HEK293 (cell line): ENCODE measurements around the gene INTS1.

Experiments used
- CTCF ChIA-PET: fragments of 350-600 bp; formaldehyde crosslinking; extraction: SDS; loops from one replicate; lab custom pipeline; 2021; ENCODE audit warnings: antibody characterized with exemption; lab: Yijun Ruan, JAX
- POLR2A ChIA-PET: fragments of 300-600 bp; formaldehyde crosslinking; extraction: SDS; loops from one replicate; lab custom pipeline; 2020; ENCODE audit warnings: antibody characterized with exemption, inconsistent platforms; lab: Yijun Ruan, JAX
- H3K27ac ChIP-seq: fragments of 200-500 bp; sonication (Bioruptor generic); 2 replicates; pipeline ENCODE4 v1.5.1; 2014; ENCODE audit warnings: low read depth, low read length, control low read depth, inconsistent platforms; ENCODE audit errors: extremely low read depth
- H3K36me3 ChIP-seq, 2 experiments: fragments of 200-500 bp in 1 of 2; sonication (Bioruptor generic) in 1 of 2; 1 replicate in 1 of 2; 2 replicates in 1 of 2; pipeline ENCODE4 v1.5.1; 2014 to 2017; ENCODE audit warnings: inconsistent platforms in 2 of 2, low read length in 2 of 2; ENCODE audit not compliant: control insufficient read depth in 2 of 2, insufficient read depth in 1 of 2
- H3K4me1 ChIP-seq: fragments of 200-500 bp; sonication (Bioruptor generic); 2 replicates; pipeline ENCODE4 v1.5.1; 2014; ENCODE audit warnings: mild to moderate bottlenecking, low read length, inconsistent platforms; ENCODE audit not compliant: control insufficient read depth, insufficient read depth
- H3K4me3 ChIP-seq: 2 replicates; pipeline ENCODE4 v1.5.1; 2011; ENCODE audit warnings: low read depth, mild to moderate bottlenecking, control low read depth, low read length, moderate library complexity
- H3K9me3 ChIP-seq: fragments of 200-500 bp; sonication (Bioruptor generic); 2 replicates; pipeline ENCODE4 v1.5.1; 2014; ENCODE audit warnings: low read depth, low read length, inconsistent platforms; ENCODE audit not compliant: control insufficient read depth, insufficient read depth
- GLIS2 ChIP-seq: fragments of 450-650 bp; formaldehyde crosslinking; IDR thresholded peaks from 2 replicates; pipeline ENCODE4 v1.5.1; 2016; ENCODE audit warnings: missing biosample characterization, missing genetic modification characterization
- KLF1 ChIP-seq: fragments of 450-650 bp; formaldehyde crosslinking; IDR thresholded peaks from 2 replicates; pipeline ENCODE4 v1.5.1; 2016; ENCODE audit warnings: missing biosample characterization, missing genetic modification characterization
- REPIN1 ChIP-seq: fragments of 450-650 bp; formaldehyde crosslinking; IDR thresholded peaks from 2 replicates; pipeline ENCODE4 v1.5.1; 2017; ENCODE audit warnings: missing biosample characterization, missing genetic modification characterization, low read depth
- SCRT1 ChIP-seq: fragments of 450-650 bp; formaldehyde crosslinking; IDR thresholded peaks from 2 replicates; pipeline ENCODE4 v1.5.1; 2016; ENCODE audit warnings: missing biosample characterization, missing genetic modification characterization, borderline replicate concordance
- ZFP37 ChIP-seq: fragments of 450-650 bp; formaldehyde crosslinking; IDR thresholded peaks from 2 replicates; pipeline ENCODE4 v1.5.1; 2016; ENCODE audit warnings: missing biosample characterization, missing genetic modification characterization
- ZIC2 ChIP-seq: fragments of 450-650 bp; formaldehyde crosslinking; IDR thresholded peaks from 2 replicates; pipeline ENCODE4 v1.5.1; 2016; ENCODE audit warnings: missing biosample characterization, missing genetic modification characterization
- ZNF175 ChIP-seq: fragments of 450-650 bp; formaldehyde crosslinking; IDR thresholded peaks from 2 replicates; pipeline ENCODE4 v1.5.1; 2016; ENCODE audit warnings: missing biosample characterization, missing genetic modification characterization
- ZNF521 ChIP-seq: fragments of 450-650 bp; formaldehyde crosslinking; IDR thresholded peaks from 2 replicates; pipeline ENCODE4 v1.5.1; 2017; ENCODE audit warnings: missing biosample characterization, mild to moderate bottlenecking, missing genetic modification characterization
- ZNF558 ChIP-seq: fragments of 450-650 bp; formaldehyde crosslinking; IDR thresholded peaks from 2 replicates; pipeline ENCODE4 v1.5.1; 2016; ENCODE audit warnings: missing biosample characterization, missing genetic modification characterization
- ZNF600 ChIP-seq: fragments of 450-650 bp; formaldehyde crosslinking; IDR thresholded peaks from 2 replicates; pipeline ENCODE4 v1.5.1; 2016; ENCODE audit warnings: missing biosample characterization, missing genetic modification characterization
- ZNF624 ChIP-seq: fragments of 450-650 bp; formaldehyde crosslinking; IDR thresholded peaks from 2 replicates; pipeline ENCODE4 v1.5.1; 2017; ENCODE audit warnings: missing biosample characterization, missing genetic modification characterization
- ZNF777 ChIP-seq: fragments of 450-650 bp; formaldehyde crosslinking; IDR thresholded peaks from 2 replicates; pipeline ENCODE4 v1.5.1; 2017; ENCODE audit warnings: missing biosample characterization, missing genetic modification characterization, borderline replicate concordance
- ZSCAN16 ChIP-seq: fragments of 450-650 bp; formaldehyde crosslinking; IDR thresholded peaks from 2 replicates; pipeline ENCODE4 v1.5.1; 2016; ENCODE audit warnings: missing biosample characterization, missing genetic modification characterization
- TF ChIP-seq, protein P1 (sequence below): fragments of 450-650 bp; formaldehyde crosslinking; IDR thresholded peaks from 2 replicates; pipeline ENCODE4 v1.5.1; 2017; ENCODE audit warnings: missing biosample characterization, missing genetic modification characterization
- TF ChIP-seq, protein P2 (sequence below): fragments of 450-650 bp; formaldehyde crosslinking; IDR thresholded peaks from 2 replicates; pipeline ENCODE4 v1.5.1; 2017; ENCODE audit warnings: missing biosample characterization, missing genetic modification characterization
- TF ChIP-seq, protein P3 (sequence below): fragments of 450-650 bp; IDR thresholded peaks from 2 replicates; pipeline ENCODE4 v1.5.1; 2018; ENCODE audit warnings: missing biosample characterization, missing genetic modification characterization
- TF ChIP-seq, protein P4 (sequence below): fragments of 450-650 bp; formaldehyde crosslinking; IDR thresholded peaks from 2 replicates; pipeline ENCODE4 v1.5.1; 2016; ENCODE audit warnings: missing biosample characterization, missing genetic modification characterization

The INTS1 gene

DNA sequence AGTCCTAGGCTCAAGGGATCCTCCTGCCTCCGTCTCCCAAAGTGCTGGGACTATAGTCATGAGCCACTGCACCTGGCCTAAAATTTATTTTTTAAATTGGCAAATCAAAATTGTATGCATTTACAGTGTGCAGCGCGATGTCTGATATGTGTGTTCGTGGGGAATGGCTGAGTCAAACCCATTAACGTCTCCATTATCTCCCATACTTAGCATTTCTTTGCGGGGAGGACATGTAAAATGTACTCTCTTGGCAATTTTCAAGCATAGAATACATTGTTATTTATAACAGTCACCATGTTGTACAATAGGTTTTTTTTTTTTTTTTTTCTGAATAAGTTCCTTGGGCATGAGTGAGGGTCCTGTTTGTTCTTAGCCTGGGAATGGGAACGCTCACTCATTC is 48.0 kb upstream of the INTS1 start:
- CTCF ChIA-PET, result interaction anchor here (0.6 kb wide), 2 partner anchors 47 to 594 kb away, joined by 3 read pairs; no protein-coding TSS in a partner anchor

DNA sequence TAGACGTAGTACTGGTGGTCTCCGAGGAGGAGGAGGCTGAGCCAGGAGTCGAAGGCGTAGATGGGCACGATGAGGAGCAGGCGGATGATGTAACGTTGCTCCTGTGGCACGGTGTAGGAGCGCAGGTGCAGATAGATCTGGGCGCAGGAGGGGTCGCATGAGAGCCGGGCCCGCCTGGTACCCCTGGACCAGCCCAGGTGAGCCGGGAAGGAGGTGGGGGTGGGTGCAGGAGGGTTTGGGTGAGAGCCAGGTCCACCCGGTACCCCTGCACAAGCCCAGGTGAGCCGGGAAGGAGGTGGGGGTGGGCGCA is 46.6 kb upstream of the INTS1 start:
- no peak overlapping the region for H3K27ac ChIP-seq
- H3K4me3 ChIP-seq, result no peak overlapping the region
- ChIA-PET CTCF (no interaction called here), POLR2A (no interaction called here)
- no peaks in the 10 kb centered on the region for H3K9me3 ChIP-seq
- no peaks in the 10 kb centered on the region for H3K36me3 ChIP-seq
- H3K4me1 ChIP-seq, result peaks cover 2% of the 10 kb centered on the region; the same call in 1 of the 2 replicates
- TF ChIP-seq, protein P1, sequence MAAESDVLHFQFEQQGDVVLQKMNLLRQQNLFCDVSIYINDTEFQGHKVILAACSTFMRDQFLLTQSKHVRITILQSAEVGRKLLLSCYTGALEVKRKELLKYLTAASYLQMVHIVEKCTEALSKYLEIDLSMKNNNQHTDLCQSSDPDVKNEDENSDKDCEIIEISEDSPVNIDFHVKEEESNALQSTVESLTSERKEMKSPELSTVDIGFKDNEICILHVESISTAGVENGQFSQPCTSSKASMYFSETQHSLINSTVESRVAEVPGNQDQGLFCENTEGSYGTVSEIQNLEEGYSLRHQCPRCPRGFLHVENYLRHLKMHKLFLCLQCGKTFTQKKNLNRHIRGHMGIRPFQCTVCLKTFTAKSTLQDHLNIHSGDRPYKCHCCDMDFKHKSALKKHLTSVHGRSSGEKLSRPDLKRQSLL (tag by site-specific recombination), result no peak
- no peak for TF ChIP-seq ZNF521 (tag by site-specific recombination)
- no peak for TF ChIP-seq REPIN1 (tag by site-specific recombination)
- TF ChIP-seq ZNF558 (tag by site-specific recombination), result no peak
- TF ChIP-seq KLF1 (tag by site-specific recombination), result no peak
- no peak for TF ChIP-seq ZNF624 (tag by site-specific recombination)
- TF ChIP-seq ZNF777, result no peak

More for the DNA sequence above, 48.0 kb upstream of the INTS1 start:
- TF ChIP-seq ZNF777 (no peak), SCRT1 (tag by site-specific recombination) (no peak), GLIS2 (tag by site-specific recombination) (no peak), ZNF600 (tag by site-specific recombination) (no peak), ZSCAN16 (tag by site-specific recombination) (no peak)
- TF ChIP-seq, protein P2, sequence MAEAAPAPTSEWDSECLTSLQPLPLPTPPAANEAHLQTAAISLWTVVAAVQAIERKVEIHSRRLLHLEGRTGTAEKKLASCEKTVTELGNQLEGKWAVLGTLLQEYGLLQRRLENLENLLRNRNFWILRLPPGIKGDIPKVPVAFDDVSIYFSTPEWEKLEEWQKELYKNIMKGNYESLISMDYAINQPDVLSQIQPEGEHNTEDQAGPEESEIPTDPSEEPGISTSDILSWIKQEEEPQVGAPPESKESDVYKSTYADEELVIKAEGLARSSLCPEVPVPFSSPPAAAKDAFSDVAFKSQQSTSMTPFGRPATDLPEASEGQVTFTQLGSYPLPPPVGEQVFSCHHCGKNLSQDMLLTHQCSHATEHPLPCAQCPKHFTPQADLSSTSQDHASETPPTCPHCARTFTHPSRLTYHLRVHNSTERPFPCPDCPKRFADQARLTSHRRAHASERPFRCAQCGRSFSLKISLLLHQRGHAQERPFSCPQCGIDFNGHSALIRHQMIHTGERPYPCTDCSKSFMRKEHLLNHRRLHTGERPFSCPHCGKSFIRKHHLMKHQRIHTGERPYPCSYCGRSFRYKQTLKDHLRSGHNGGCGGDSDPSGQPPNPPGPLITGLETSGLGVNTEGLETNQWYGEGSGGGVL, result no peak
- TF ChIP-seq, protein P3, sequence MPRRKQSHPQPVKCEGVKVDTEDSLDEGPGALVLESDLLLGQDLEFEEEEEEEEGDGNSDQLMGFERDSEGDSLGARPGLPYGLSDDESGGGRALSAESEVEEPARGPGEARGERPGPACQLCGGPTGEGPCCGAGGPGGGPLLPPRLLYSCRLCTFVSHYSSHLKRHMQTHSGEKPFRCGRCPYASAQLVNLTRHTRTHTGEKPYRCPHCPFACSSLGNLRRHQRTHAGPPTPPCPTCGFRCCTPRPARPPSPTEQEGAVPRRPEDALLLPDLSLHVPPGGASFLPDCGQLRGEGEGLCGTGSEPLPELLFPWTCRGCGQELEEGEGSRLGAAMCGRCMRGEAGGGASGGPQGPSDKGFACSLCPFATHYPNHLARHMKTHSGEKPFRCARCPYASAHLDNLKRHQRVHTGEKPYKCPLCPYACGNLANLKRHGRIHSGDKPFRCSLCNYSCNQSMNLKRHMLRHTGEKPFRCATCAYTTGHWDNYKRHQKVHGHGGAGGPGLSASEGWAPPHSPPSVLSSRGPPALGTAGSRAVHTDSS, result no peak
- TF ChIP-seq, all 188 proteins: peak for 0
- POLR2A ChIA-PET, result no interaction called here
- Histone ChIP-seq H3K4me1 (peaks cover 3% of the 10 kb centered on the region; the same call in 1 of the 2 replicates), H3K36me3 (no peaks in the 10 kb centered on the region), H3K4me3 (no peak overlapping the region), H3K27ac (no peak overlapping the region), H3K9me3 (no peaks in the 10 kb centered on the region)

DNA sequence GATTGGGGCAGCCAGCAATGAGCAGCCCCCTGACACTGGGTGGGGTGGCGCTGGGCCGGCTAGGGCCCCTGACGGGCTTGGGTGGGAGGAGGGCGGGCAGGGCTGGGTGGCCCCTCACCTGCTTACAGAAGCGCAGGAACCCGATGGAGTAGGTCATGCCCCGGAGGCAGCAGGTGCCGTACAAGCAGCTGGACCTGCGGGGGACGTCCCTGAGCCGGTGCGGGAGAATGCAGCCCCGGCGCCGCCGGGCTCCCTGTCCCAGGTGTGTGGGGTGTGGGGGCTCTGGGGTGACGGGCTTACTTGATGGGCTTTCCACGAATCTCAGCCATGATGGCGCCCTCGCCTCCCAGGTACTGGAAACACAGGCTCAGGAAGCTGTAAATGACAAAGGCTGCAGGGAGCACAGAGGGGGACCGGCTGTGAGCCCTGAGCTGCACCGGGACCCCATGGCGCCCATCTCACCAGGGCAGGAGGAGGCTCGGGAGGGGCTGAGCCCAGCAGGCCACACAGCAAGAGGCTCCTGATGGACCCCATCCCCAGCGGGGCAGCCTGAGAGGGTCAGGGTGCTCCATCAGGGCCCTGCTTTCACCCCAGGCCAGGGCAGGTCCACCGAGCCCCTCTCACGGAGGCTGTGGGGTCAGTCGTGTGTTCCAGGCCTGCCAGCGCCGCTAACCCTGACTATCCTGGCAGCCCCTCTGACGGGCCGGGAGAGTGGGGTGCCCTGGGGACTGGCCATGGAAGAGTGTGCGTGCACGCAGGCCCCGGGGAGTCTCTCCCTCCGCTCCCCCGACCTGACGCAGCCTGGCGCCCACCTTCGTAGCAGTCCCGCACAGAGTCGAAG is 46.0 kb upstream of the INTS1 start:
- CTCF ChIA-PET, result no interaction called here
- Histone ChIP-seq H3K4me3 (no peak overlapping the region), H3K9me3 (no peaks in the 10 kb centered on the region), H3K27ac (no peak overlapping the region), H3K4me1 (no peaks in the 10 kb centered on the region), H3K36me3 (no peaks in the 10 kb centered on the region)
- POLR2A ChIA-PET, result no interaction called here
- no peak for TF ChIP-seq ZNF175 (tag by site-specific recombination)
- TF ChIP-seq, protein P4, sequence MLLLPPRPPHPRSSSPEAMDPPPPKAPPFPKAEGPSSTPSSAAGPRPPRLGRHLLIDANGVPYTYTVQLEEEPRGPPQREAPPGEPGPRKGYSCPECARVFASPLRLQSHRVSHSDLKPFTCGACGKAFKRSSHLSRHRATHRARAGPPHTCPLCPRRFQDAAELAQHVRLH (tag by site-specific recombination), result no peak
- peak; percentile 55 for TF ChIP-seq ZIC2 (tag by site-specific recombination)
- TF ChIP-seq ZFP37 (tag by site-specific recombination), result no peak
